ENCODE results near the gene BCORL1. TPM values are rescaled to one million over a fixed set of nuclear protein-coding genes. Genes with fewer than 3 reads are reported as not detected.

Gene BCORL1
- total and polyA plus RNA-seq, 2 donors (not counting 3 experiments of a cell fraction or from before 2014, with no cell fraction given): 1.8 to 13.1 TPM

- Histone ChIP-seq H3K36me3 (ENCODE audit: control insufficient read depth in 2 of 2, extremely low read depth in 1 of 2, insufficient read depth in 2 of 2, low read length in 2 of 2) (peaks cover 4 to 9% of the 10 kb centered on the region in 2 experiments), H3K27ac (ENCODE audit: insufficient read depth, low read depth, low read length) (no peak overlapping the region), H3K9me3 (replicated peaks; ENCODE audit: control insufficient read depth, insufficient read depth, low read length) (no peaks in the 10 kb centered on the region), H3K4me2 (ENCODE audit: insufficient read depth, low read length) (no peak overlapping the region), H3K9me1 (replicated peaks; ENCODE audit: control insufficient read depth, extremely low read depth, insufficient read depth, low read length) (no peaks in the 10 kb centered on the region), H3K4me3 (replicated peaks in 1 of 3; ENCODE audit: insufficient read depth in 1 of 3, low read depth in 1 of 3, low read length in 3 of 3) (no peak overlapping the region), H2AFZ (ENCODE audit: low read depth, low read length) (no peak overlapping the region), H3K27me3 (ENCODE audit: control insufficient read depth in 2 of 2, insufficient read depth in 2 of 2, low read length in 2 of 2) (no peaks in the 10 kb centered on the region), H3K9ac (replicated peaks; ENCODE audit: extremely low read depth, insufficient read depth, low read length) (no peak overlapping the region), H3K79me2 (ENCODE audit: control insufficient read depth, insufficient read depth, low read length) (no peaks in the 10 kb centered on the region), H3K4me1 (ENCODE audit: control insufficient read depth, extremely low read depth, insufficient read depth, low read length) (no peaks in the 10 kb centered on the region), H4K20me1 (replicated peaks; ENCODE audit: control insufficient read depth, extremely low read depth, insufficient read depth, low read length) (no peaks in the 10 kb centered on the region)
- dilution Hi-C loops (cut with MboI; ENCODE audit: extremely low pct_ligation_motif_present, low sequenced_read_pairs) (no loop called here), intact Hi-C loops (cut with micrococcal nuclease) (no loop called here)
- POLR2A ChIA-PET: no interaction called here
- CTCF ChIA-PET: interaction anchor here (0.6 kb wide), 1 partner anchor 302 kb away, joined by 3 read pairs; no protein-coding TSS in a partner anchor
- TF ChIP-seq EZH2 (IDR thresholded peaks at IDR 0.05; ENCODE audit: borderline replicate concordance, low read depth, low read length, severe bottlenecking): no peak
- TF ChIP-seq GATA2 (IDR thresholded peaks at IDR 0.05; ENCODE audit: insufficient read depth, insufficient read length, low read depth, low read length): no peak
- no peak for TF ChIP-seq MYC (IDR thresholded peaks at IDR 0.05; ENCODE audit: low read depth, low read length)
- no peak for TF ChIP-seq MAX (IDR thresholded peaks at IDR 0.05; ENCODE audit: insufficient read depth, insufficient read length)
- no peak for TF ChIP-seq CTCF (IDR thresholded peaks at IDR 0.05; ENCODE audit: extremely low read depth in 1 of 2, insufficient read depth in 1 of 2, low read depth in 1 of 2, low read length in 2 of 2)
- no peak for TF ChIP-seq JUN (IDR thresholded peaks at IDR 0.05; ENCODE audit: borderline replicate concordance, insufficient read depth, insufficient read length, low read depth)
- no peak for TF ChIP-seq POLR2AphosphoS5 (IDR thresholded peaks at IDR 0.05; ENCODE audit: insufficient read depth, low read depth, low read length)
- no peak for TF ChIP-seq FOS (IDR thresholded peaks at IDR 0.05; ENCODE audit: borderline replicate concordance, insufficient read depth, low read length)
- TF ChIP-seq POLR2A (IDR thresholded peaks at IDR 0.05; ENCODE audit: low read depth, low read length): no peak
- no TSS peak for BruUV-seq (replicated peaks)
- no peak for FAIRE-seq
- no peak for DNase-seq (ENCODE audit: low read depth, low spot score)
Observed at GRCh38 chrX:130053236-130053635, 70.8 kb downstream of the BCORL1 start.

Data from endothelial cell of umbilical vein (primary cell).